OCI-LY3 (cell line): ENCODE data around the gene AKIRIN1.

Source experiments
- CTCF ChIP-seq: fragments of 200-600, 300-600 bp; sonication (generic); IDR thresholded peaks from 2 replicates; pipeline ENCODE4 v1.5.1; 2014; ENCODE audit warnings: antibody characterized with exemption, low read length, low read depth
- EZH2phosphoT487 ChIP-seq: fragments of 200-600 bp; shearing (Covaris generic); IDR thresholded peaks from 2 replicates; pipeline ENCODE4 v1.6.1; 2018; ENCODE audit warnings: antibody characterized with exemption, mixed run types, low read depth

- TF ChIP-seq CTCF (no peak), EZH2phosphoT487 (no peak)
Measured at GRCh38 chr1:39050001-39050400, 58.9 kb downstream of the AKIRIN1 start.
